ENCODE data around the gene MPC2.

The MPC2 gene

DNA sequence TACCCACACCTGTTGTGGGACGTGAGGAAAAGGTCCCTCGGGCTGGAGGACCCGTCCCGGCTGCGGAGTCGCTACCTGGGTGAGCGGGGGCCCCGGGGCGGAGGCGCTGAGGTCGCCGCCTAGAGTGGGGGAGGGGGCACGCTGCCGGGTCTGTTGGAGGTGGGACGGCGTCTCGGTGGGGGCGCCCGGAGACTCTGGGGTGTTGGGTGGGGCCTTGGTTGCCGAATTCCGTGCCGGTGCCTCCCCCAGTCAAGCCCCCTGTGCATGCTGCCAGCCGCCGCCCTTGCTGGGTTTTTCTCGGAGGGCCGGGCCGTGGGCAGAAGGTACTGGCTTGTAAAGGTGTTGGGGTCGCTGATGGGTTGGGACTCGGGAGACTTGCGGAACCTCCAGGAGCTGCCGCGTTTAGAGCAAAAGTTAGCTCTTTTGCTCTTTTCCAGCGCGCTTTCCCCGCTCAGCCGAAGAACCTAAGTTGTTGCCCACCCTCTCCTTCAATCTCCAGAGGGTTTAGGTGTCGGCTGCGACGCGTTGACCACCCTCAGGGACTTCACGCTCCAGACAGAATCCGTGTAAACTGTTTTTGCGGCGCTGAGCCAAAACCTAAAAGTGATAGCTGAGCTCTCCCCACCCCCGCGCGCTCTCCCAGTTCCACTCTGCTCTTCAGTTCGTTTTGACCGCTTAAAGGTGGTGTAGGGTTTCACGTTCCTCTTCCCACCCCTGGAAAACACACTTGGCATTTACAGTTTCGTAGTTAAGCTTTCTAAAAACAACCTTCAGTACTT is at the start of gene MPC2:
TSS of gene MPC2 (minus strand) at position 143 of the 779 bp plus-strand sequence. CDS start 1,231 bp downstream, outside the sequence.
- DNase-seq (ENCODE audit: low read depth) = no peak

DNA sequence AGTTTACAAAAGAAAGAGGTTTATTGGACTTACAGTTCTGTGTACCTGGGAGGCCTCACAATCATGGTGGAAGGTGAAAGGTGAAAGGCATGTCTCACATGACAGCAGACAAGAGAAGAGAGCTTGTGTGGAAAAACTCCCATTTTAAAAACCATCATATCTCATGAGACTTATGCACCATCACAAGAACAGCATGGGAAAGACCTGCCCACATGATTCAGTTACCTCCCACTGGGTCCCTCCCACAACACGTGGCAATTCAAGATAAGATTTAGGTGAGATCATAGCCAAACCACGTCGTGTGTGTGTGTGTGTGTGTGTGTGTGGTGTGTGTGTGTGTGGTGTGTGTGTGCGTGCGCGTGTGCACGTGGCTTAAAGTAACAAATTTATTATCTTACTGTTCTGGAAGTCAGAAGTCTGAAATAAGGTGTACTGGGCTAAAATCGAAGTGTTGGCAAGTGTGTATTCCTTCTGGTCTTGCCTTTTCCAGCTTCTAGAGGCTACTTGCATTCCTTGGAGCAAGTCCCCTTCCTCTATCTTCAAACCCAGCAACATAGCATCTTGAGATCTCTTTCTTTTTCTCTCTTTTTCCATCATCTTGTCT is 48.1 kb upstream of the MPC2 start:
- DNase-seq (ENCODE audit: low read depth) = peak; percentile 28

DNA sequence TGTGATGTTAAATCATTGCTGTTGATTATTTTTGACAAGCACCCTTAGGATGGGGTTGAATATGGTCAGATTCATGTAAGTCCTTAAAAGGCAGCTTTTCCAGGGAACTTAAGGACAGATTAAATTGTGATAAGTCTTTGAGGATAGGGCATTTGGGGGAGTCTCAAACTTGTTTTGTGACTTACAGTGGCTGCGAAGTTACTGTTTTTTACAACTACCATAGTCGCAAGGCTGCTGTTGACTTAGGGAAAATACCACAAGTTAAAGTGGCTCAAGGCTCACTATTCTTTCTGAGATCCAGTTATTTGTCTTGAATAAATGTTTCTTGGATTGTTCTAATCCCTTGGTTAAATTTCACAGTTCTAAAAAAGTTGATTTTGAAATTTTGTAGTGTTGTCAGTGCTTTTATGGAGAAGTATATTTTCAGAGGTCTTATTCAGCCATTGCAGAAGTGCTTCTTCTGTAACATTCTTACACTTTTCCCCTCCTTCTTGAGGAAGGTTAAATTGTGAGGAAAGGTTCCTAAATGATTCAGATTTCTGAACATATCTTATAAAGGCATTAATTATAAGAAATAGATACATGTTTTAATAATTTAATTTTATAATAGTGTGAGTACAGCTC is 47.0 kb upstream of the MPC2 start:
- no peak for DNase-seq (ENCODE audit: low read depth)

DNA sequence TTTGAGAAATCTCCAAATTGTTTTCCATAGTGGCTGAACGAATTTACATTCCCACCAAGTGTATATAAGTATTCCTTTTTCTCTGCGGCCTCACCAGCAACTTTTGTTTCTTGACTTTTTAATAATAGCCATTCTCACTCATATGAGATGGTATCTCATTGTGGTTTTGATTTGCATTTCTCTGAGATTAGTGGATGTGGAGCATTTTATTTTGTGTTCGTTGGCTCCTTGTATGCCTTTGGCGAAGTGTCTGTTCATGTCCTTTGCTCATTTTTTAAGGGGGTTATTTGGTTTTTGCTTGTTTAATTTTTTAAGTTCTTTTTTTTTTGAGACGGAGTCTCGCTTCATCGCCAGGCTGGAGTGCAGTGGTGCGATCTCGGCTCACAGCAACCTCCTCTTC is 45.1 kb upstream of the MPC2 start:
- no peak for DNase-seq (ENCODE audit: low read depth)

DNA sequence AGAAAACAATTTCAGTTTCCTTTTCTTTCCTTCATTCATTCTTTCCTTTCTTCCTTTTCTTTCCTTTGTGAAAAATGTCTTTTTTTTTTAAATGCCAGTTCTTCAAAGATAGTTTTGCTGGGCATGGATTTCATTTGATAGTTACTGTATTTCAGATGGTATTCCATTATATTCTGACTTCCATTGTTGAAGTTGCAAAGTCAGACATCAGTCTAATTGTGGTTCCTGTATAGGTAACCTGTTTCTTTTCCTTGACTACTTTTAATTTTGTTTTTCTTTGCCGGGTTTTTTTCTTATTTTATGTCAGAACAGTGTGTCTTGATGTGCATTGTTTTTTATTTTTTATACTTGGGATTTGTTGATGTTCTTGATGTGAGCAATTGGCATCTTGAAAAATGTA is 40.4 kb upstream of the MPC2 start:
- DNase-seq (ENCODE audit: low read depth) = no peak

DNA sequence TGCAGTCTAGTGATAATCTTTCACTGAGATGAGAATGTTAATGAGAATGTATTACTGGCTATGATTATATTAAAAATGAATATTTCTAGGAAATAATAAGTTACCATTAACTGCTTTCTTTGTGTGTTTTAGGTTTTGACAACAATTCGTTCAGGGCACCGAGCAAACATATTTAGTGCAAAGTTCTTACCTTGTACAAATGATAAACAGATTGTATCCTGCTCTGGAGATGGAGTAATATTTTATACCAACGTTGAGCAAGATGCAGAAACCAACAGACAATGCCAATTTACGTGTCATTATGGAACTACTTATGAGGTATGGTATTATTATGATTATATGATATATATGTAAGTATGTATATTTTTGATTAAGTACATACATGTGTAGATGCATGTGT is 37.8 kb upstream of the MPC2 start:
- DNase-seq (ENCODE audit: low read depth) = no peak

DNA sequence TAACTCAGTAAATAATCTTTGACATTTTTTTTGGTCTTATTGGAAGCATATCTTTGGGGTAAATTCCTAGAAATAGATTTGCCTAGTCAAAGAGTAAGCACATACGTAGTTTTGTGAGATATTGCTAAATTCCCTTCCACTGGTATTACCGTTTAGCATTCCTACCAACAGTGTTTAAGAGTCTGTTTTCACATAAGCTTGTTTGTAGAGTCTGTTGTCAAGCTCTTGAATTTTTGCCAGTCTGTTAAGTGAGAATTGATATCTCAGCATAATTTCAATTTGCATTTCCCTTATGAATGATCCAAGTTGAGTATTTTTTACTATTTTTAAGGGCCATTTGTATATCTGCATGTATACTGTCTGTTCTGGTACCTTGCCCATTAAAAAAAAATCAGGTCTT is 37.0 kb upstream of the MPC2 start:
- no peak for DNase-seq (ENCODE audit: low read depth)

DNA sequence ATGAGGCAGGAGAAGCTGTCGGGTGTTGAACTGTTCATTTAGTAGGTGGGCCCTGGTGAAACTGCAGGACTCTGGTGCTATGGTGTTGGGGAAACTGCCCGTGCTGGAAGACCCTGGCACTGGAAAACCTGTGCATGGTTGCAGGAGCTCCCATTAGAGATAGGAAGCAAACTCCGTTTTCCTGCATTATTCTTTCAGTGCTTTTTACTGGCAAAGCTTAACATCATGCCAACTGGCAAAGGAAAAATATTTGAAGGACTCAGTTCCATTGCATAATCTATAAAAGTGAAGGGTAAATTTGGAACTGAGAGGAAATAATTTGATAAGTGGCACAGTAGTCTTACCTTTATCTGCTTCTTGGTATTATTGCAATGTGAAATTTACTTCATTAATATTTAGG is 31.7 kb upstream of the MPC2 start:
- no peak for DNase-seq (ENCODE audit: low read depth)

DNA sequence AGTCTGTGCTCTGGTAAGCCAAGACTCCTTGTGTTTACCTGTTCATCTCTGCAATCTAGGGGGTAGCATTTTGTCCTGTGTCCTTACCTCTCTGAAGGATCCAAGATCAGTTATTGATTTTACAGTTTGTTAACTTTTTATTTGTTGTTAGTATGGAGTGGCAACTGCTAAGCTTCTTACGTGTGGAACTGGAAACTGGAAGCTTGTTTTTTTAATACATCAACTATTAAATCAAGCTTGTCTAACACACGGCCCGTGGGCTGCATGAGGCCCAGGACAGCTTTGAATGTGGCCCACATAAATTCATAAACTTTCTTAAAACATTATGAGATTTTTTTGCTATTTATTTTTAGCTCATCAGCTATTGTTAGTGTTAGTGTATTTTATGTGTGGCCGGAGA is 29.2 kb upstream of the MPC2 start:
- no peak for DNase-seq (ENCODE audit: low read depth)

DNA sequence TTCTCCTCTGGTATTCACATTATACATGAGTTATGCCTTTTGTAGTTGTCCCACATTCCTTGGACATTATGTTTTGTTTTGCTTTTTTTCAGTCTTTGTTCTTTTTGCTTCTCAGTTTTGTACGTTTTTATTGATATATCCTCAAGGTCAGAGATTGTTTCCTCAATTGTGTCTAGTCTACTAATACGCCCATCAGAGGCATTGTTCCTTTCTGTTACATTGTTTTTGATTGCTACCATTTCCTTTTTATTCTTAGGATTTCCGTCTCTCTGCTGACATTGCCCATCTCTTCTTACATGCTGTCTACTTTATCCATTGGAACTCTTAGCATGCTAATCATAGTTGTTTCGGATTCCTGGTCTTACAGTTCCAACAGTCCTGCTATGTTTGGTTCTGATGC is 27.8 kb upstream of the MPC2 start:
- no peak for DNase-seq (ENCODE audit: low read depth)

DNA sequence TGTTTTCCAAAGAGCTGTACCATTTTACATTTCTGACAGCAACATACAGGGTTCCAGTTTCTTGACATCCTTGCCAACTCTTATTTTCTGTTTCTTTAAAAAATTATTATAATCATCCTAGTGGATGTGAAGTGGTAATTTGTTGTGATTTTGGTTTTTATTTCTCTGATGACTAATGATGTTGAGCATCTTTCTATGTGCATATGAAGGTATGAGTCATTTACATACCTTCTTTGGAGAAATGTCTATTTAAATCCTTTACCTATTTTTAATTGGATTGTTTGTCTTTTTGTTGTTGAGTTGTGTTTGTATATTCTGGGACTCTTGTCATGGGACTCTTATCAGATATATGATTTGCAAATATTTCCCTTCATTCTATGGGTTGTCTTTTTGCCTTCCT is 20.8 kb upstream of the MPC2 start:
- DNase-seq (ENCODE audit: low read depth) = no peak

DNA sequence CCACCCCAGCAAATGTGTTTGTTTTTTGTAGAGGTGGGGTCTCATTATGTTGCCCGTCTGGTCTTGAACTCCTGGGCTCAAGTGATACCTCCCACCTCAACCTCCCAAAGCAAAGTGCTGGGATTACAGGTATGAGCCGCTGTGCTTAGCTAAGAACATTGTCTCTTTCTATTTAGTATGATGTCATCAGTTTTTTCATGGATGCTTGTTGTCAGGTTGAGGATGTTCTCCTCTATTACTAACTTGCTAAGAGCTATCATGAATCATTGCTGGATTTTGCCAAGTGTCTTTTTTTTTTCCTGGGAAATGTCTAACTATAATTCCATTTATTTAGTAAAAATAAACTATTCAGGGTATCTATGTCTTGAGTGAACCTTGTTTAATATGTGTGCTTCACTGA is 19.0 kb upstream of the MPC2 start:
- no peak for DNase-seq (ENCODE audit: low read depth)

DNA sequence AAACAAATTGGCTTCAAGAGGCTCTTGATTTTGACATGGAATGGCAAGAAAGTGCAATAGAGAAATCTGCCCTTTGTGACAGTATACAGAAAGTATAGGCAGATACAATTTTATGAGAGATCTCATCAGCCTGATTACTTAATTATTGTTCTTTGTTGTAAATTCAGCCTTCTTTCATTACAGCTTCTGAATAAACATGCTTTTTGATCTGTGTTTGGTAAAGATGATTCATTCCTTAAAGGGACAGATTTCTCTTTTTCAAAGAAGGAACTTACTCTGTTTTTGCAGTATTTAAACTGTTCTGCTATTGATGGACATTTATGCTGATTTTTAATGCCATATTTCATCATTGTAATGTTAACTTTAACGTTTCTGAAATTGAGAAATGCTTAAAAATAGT is 13.7 kb upstream of the MPC2 start:
- DNase-seq (ENCODE audit: low read depth) = no peak

DNA sequence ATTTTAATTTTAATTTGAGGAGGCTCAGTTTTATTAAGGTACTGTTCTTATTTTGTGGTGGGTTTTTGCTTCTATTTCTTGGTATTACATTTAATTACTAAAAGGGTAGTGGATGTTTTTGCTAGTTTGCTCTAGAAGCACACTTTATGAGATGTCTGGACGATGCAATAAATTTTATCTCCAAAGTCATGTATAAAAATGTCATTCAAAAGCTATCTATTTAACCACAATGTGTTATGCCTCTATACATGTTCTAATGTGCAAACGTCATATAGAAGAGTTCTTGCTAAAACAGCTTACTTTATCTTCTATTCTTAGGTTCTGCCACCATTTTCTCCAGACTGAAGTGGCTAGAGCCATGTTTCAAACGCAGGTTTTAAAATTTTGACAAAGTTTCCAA is 12.9 kb upstream of the MPC2 start:
- DNase-seq (ENCODE audit: low read depth) = no peak

DNA sequence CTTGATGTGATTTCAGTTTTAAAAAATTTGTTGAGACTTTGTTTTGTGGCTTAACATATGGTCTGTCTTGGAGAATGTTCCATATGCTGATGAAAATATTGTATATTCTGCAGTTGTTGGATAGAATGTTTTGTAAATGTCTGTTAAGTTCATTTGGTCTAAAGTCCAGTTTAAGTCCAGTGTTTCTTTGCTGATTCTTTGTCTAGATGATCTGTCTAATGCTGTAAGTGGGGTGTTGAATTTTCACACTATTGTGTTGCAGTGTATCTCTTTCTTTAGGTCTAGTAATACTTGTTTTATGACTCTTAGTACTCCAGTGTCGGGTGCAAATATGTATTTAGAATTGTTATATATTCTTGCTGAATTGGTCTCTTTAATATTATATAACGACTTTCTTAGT is 10.9 kb upstream of the MPC2 start:
- no peak for DNase-seq (ENCODE audit: low read depth)

DNA sequence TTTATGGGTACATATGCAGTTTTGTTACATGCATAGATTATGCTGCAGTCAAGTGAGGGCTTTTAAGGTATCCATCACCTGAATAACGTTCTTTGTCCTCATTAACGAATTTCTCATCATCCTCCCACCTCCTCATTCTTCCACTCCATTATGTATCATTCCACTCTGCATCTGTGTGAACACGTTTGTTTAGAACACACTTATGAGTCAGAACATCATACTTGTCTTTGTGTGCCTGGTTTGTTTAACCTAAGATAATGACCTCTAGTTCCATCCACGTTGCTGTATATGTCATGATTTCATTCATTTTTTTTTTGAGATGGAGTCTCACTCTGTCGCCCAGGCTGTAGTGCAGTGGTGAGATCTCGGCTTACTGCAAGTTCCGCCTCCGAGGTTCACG is 6.7 kb upstream of the MPC2 start:
- DNase-seq (ENCODE audit: low read depth) = no peak

DNA sequence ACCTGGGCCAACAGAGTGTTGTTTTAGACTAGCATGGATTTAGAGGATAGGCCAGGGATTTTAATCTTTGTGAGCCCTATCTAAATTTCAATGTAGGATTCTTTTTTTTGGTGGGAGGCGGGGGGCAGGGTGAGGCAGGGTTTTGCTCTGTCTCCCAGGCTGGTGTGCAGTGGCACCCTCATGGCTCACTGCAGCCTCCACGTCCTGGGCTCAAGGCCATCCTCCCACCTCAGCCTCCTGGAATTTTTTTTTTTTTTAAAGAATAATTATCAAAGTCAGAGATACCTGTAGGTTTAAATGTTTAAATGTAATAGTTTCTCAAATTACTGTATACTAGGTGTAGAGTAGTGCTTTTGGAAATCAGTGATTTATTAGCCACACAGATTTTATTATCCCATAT is 3.4 kb upstream of the MPC2 start:
- DNase-seq (ENCODE audit: low read depth) = no peak

DNA sequence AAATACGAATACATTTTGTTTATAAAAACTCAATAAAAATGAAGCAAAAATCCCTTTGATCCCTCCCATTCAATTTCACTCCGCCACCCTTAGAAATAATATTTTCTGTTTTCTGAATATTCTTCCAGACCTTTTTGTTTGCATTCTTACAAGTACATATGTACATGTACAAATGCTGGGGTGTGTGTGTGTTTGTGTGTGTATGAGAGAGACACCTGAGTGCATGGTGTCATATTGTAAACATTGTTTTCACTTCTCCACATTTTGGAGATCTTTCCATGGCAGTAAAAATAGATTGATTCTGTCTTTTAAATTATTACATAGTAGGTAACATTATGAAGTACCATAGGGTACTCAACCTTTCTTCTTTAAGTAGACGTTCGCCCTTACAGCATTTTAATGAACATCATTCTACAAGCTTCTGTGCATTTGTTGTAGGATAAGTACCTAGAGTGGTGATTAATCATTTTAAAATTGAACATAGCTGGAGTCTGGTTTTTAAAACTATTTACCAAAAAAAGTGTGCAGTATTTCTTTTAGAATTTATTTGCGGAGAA is 1.3 kb upstream of the MPC2 start:
- no peak for DNase-seq (ENCODE audit: low read depth)

DNA sequence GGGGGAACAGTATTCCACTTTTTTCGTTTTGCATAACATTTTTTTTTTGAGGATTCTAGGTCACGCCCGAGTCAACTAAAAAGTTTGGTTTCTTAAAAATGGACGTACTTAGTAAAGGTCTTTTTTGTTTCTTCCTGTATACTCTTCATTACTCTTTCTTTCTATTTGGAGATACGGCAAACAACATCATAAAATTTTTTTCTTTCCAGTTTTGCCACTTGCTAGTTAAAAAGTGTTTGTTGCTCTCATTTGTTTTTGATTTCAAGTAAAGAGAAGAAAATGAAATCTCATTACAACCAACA is 788 bp upstream of the MPC2 start:
- DNase-seq (ENCODE audit: low read depth) = no peak

DNA sequence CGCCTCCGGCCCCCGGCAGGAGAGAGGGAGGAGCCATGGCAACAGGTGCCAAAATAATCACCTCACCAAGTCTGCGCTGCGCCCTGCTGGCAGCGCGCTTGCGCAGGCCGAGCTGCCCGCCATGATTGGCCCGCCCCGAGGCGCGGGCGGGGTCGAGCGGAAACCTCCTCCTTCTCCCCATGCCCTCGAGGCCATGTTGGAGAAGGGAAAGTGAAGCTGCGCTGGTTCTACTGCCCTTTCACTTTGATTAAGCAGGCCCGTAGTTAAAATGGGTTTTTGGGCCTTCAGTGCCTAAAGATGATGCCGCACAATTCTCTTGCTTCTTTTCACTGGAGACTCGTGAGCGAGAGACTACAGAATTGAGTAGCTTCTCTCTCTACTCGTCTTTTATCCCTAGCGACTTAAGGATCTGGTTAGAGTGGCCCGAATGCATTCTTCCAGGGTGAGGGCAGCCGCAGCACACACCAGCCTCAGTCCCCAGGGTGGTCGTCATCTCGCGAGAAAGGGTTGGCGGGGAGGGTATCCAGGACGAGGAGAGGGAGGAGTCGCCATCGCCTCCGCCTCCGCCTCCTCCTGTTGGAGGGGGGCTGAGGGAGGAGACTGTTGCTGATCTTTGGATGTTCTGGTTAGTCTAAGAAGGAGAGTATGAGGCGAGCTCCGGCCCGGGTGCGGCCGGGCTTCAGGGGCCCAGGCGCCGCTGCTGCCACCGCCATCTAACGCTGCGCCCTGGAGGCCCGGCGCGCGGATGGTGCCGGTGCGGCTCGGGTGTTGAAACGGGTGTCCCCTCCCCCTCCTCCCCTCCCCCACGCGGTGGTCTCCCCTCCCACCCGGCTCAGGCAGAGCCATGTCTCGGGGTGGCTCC is 573 bp downstream of the MPC2 start, which contains the start of gene DCAF6:
TSS of gene DCAF6 (plus strand) at position 616 of the 862 bp plus-strand sequence. CDS start at position 845, 229 bp downstream.
- peak; percentile 94 for DNase-seq (ENCODE audit: low read depth)

DNA sequence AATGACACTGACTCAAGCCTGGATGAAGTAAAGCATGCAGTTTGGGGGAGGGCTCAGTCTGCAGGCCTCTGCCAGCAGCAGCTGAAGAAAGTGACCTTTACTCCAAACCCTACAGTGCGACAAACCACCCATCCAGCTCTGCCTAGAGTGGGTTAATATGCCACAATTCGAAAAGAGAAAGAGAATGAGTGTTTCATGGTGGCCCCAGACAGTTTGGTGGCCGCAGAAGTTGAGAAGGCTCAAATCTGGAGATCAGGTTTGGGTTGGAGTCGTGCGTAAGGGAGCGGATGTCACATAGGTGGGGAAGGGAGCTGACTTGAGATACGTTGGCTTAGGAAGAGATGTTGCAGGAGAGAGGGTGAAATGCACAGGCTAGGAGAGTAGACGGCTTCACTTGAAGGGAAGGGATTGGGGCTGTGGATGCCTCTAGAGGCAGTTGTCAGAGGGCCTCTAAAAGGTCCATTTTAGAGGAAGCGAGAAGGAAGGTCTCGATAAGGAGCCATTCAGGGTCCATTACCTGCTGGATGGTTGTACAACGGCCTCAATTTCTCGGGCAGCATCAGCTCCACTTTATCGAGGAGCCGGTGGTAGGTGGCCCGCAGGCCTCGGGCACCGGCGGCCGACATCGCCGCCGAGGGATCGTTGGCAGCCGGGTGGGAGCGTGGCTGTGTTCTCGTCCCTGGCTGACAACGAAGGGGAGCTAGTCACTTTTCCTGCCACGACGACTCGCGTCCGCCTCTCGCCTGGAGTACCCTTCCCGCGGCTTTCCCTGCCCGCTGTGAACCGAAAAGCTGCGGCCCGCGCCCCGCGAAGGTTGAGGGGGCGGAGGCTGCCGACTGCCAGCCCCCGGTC is 1.4 kb downstream of the MPC2 start:
- no peak for DNase-seq (ENCODE audit: low read depth)

Measured in non-pigmented ciliary epithelial cell (primary cell).